ENCODE measurements around the gene CARMIL1. TPM values are rescaled to one million over a fixed set of nuclear protein-coding genes. Genes with fewer than 3 reads are reported as not detected.

The CARMIL1 gene
- total and polyA plus RNA-seq, 2 of the 8 experiments (the other 6 are each of a cell fraction or from before 2014, with no cell fraction given) = 20.3 to 40.4 TPM

GRCh38 chr6:25645916-25646315 lies 366.7 kb downstream of the CARMIL1 start:
- Histone ChIP-seq H3K36me3 (ENCODE audit: control insufficient read depth in 2 of 4, insufficient read depth in 4 of 4, low read length in 3 of 4) (no peaks in the 10 kb centered on the region), H3K18ac (ENCODE audit: extremely low read depth, low read length) (no peak overlapping the region), H3K23ac (ENCODE audit: insufficient read length) (no peak overlapping the region), H3K27ac (ENCODE audit: low read depth, low read length) (no peak overlapping the region), H3K4me2 (ENCODE audit: insufficient read depth in 1 of 2, low read depth in 2 of 2, low read length in 2 of 2) (no peak overlapping the region), H2BK15ac (ENCODE audit: low read length) (no peak overlapping the region), H2BK20ac (ENCODE audit: low read length) (no peak overlapping the region), H4K8ac (ENCODE audit: extremely low read depth, insufficient read depth, low read length) (no peak overlapping the region), H3K9me3 (ENCODE audit: insufficient read depth in 2 of 2, low read depth in 1 of 2, low read length in 1 of 2) (no peaks in the 10 kb centered on the region), H4K91ac (replicated peaks; ENCODE audit: insufficient read length, low read length) (no peak overlapping the region), H2BK12ac (ENCODE audit: low read depth, low read length) (no peak overlapping the region), H2BK5ac (ENCODE audit: low read depth, low read length) (no peak overlapping the region), H3K4me1 (replicated peaks in 1 of 4; ENCODE audit: control insufficient read depth in 3 of 4, insufficient read depth in 4 of 4, low read length in 3 of 4) (no peaks in the 10 kb centered on the region), H4K5ac (ENCODE audit: insufficient read length, low read depth, low read length) (no peak overlapping the region), H3K14ac (ENCODE audit: insufficient read length) (no peak overlapping the region), H3K4ac (replicated peaks; ENCODE audit: insufficient read length, low read depth, low read length) (no peak overlapping the region), H3K9ac (replicated peaks in 1 of 4; ENCODE audit: extremely low read depth in 1 of 4, low read depth in 3 of 4, low read length in 3 of 4) (no peak overlapping the region), H3K23me2 (ENCODE audit: low read depth, low read length) (no peaks in the 10 kb centered on the region), H3K4me3 (ENCODE audit: extremely low read depth in 1 of 4, insufficient read depth in 2 of 4, low read depth in 3 of 4, low read length in 4 of 4) (no peak overlapping the region), H2BK120ac (replicated peaks; ENCODE audit: low read depth, low read length) (no peak overlapping the region), H4K20me1 (replicated peaks in 1 of 2; ENCODE audit: control insufficient read depth in 1 of 2, insufficient read depth in 2 of 2, low read length in 2 of 2) (no peaks in the 10 kb centered on the region), H2AFZ (ENCODE audit: low read length) (no peak overlapping the region), H3K79me2 (ENCODE audit: control insufficient read depth in 1 of 2, insufficient read depth in 2 of 2, low read length in 2 of 2) (no peaks in the 10 kb centered on the region), H2AK5ac (ENCODE audit: low read depth, low read length) (no peak overlapping the region), H3K27me3 (replicated peaks in 1 of 4; ENCODE audit: control insufficient read depth in 3 of 4, extremely low read depth in 1 of 4, insufficient read depth in 3 of 4, low read length in 3 of 4) (peaks cover 0 to 2% (median 0%) of the 10 kb centered on the region in 4 experiments; a peak in 2 of 7 replicates), H3K56ac (replicated peaks; ENCODE audit: insufficient read length, low read depth, low read length) (no peak overlapping the region), H3K79me1 (ENCODE audit: low read depth, low read length) (no peaks in the 10 kb centered on the region)
- DNase-seq (ENCODE audit: low read depth in 1 of 2, low spot score in 2 of 2) = no peak
- FAIRE-seq = no peak
- CTCF ChIA-PET (ENCODE audit: partially characterized antibody) = interaction anchor here (0.6 to 1.3 kb wide), 3 partner anchors 72 to 365 kb away, joined by 3 to 4 read pairs (median 3); no protein-coding TSS in a partner anchor
- POLR2A ChIA-PET (ENCODE audit: partially characterized antibody) = no interaction called here
- 80% methylated on average over 4 of the region's 4 CpGs; no CpG with 5 or more reads in 1 of the 2 experiments for WGBS, 2 experiments (ENCODE audit: extremely low coverage in 1 of 2, insufficient coverage in 1 of 2, insufficient read length in 1 of 2, insufficient replicate concordance in 2 of 2, low coverage in 1 of 2, low lambda C conversion rate in 2 of 2, missing lambda C conversion rate in 1 of 2)
- no peak for TF ChIP-seq BRCA1 (IDR thresholded peaks at IDR 0.05; ENCODE audit: low read depth, low read length)
- TF ChIP-seq SUZ12 (IDR thresholded peaks at IDR 0.05; ENCODE audit: low read length) = no peak
- no peak for TF ChIP-seq POU5F1 (IDR thresholded peaks at IDR 0.05; ENCODE audit: low read depth, low read length)
- TF ChIP-seq ATF3 (IDR thresholded peaks at IDR 0.05; ENCODE audit: insufficient read depth, low read depth, low read length) = no peak
- TF ChIP-seq GABPA (IDR thresholded peaks at IDR 0.05; ENCODE audit: borderline replicate concordance, insufficient read depth, low read length) = no peak
- no peak for TF ChIP-seq BACH1 (IDR thresholded peaks at IDR 0.05; ENCODE audit: low read length)
- TF ChIP-seq EP300 (IDR thresholded peaks at IDR 0.05; ENCODE audit: borderline replicate concordance in 1 of 2, low read depth in 2 of 2, low read length in 2 of 2) = no peak
- no peak for TF ChIP-seq CBX8 (IDR thresholded peaks at IDR 0.05; ENCODE audit: borderline replicate concordance, low read depth, low read length)
- no peak for TF ChIP-seq NRF1 (IDR thresholded peaks at IDR 0.05; ENCODE audit: low read depth, low read length)

Data from H1 (cell line).